GM21528 (cell line): ENCODE data around the gene FCHSD2.
"Not testable (repeated sequence)": the region's sequence is repeated elsewhere in the genome, so short reads cannot be mapped to it uniquely, and the experiment has no call there.

Experiments
- ATAC-seq: cut with Tn5 transposase; IDR thresholded peaks from one replicate; pipeline ENCODE4 v1.9.1; 2021; ENCODE audit warnings: mild to moderate bottlenecking, moderate library complexity; ENCODE audit not compliant: unreplicated experiment, low FRiP score

Gene FCHSD2

GRCh38 chr11:72977782-72978181, 164.3 kb downstream of the FCHSD2 start:
- not testable (repeated sequence) for ATAC-seq

GRCh38 chr11:72976522-72976892, 165.6 kb downstream of the FCHSD2 start:
- ATAC-seq: not testable (repeated sequence)

GRCh38 chr11:72975778-72976521, 166.2 kb downstream of the FCHSD2 start:
- ATAC-seq: no peak

GRCh38 chr11:72974487-72975205, 167.5 kb downstream of the FCHSD2 start:
- ATAC-seq: no peak

GRCh38 chr11:72972496-72973128, 169.5 kb downstream of the FCHSD2 start:
- ATAC-seq: no peak

- no peak for ATAC-seq
Observed at GRCh38 chr11:72971192-72971967, 170.7 kb downstream of the FCHSD2 start.

GRCh38 chr11:72970557-72971118, 171.5 kb downstream of the FCHSD2 start:
- ATAC-seq: no peak

GRCh38 chr11:72969894-72970335, 172.2 kb downstream of the FCHSD2 start:
- ATAC-seq: peak; percentile 71

GRCh38 chr11:72968390-72968789, 173.7 kb downstream of the FCHSD2 start:
- no peak for ATAC-seq

- ATAC-seq: no peak
Observed at GRCh38 chr11:72965672-72966071, 176.4 kb downstream of the FCHSD2 start.

GRCh38 chr11:72962717-72963116, 179.4 kb downstream of the FCHSD2 start:
- ATAC-seq: no peak

- no peak for ATAC-seq
Observed at GRCh38 chr11:72962084-72962483, 180.0 kb downstream of the FCHSD2 start.

- no peak for ATAC-seq
Observed at GRCh38 chr11:72959998-72960731, 182.0 kb downstream of the FCHSD2 start.

GRCh38 chr11:72958791-72959190, 183.3 kb downstream of the FCHSD2 start:
- no peak for ATAC-seq

GRCh38 chr11:72955466-72955865, 186.7 kb downstream of the FCHSD2 start:
- no peak for ATAC-seq

GRCh38 chr11:72954860-72955259, 187.3 kb downstream of the FCHSD2 start:
- no peak for ATAC-seq

- no peak for ATAC-seq
Observed at GRCh38 chr11:72953637-72954036, 188.5 kb downstream of the FCHSD2 start.

GRCh38 chr11:72951888-72952287, 190.2 kb downstream of the FCHSD2 start:
- ATAC-seq: no peak

GRCh38 chr11:72951193-72951592, 190.9 kb downstream of the FCHSD2 start:
- no peak for ATAC-seq

- no peak for ATAC-seq
Observed at GRCh38 chr11:72950685-72951084, 191.4 kb downstream of the FCHSD2 start.
